K562 (cell line): ENCODE measurements around the gene EXO5.

ENCODE experiments used
- EZH2 ChIP-seq: IDR thresholded peaks from 2 replicates; pipeline ENCODE4 v1.6.1; 2012; ENCODE audit warnings: low read depth, mild to moderate bottlenecking, inconsistent platforms, low read length, borderline replicate concordance
- NUFIP1 ChIP-seq: fragments of 450-650 bp; IDR thresholded peaks from 2 replicates; pipeline ENCODE4 v1.6.1; 2018; ENCODE audit not compliant: partially characterized antibody
- ZNF121 ChIP-seq: sonication (generic); formaldehyde crosslinking; conservative IDR thresholded peaks from 2 replicates; pipeline ENCODE4 v1.8.0; 2022; ENCODE audit warnings: missing genetic modification reagents

- TF ChIP-seq NUFIP1 (no peak), EZH2 (no peak), ZNF121 (CRISPR knock-in tag) (no peak)
These were observed 31.5 kb upstream of the EXO5 start, which contains the start of gene ZFP69 for GRCh38 chr1:40476924-40477677.
